HEK293 (cell line): ENCODE measurements around the gene NHERF2.

Source experiments
- BCL11B ChIP-seq: fragments of 450-650 bp; formaldehyde crosslinking; IDR thresholded peaks from 2 replicates; pipeline ENCODE4 v1.5.1; 2016; ENCODE audit warnings: low read depth, missing biosample characterization, missing genetic modification characterization
- FEZF1 ChIP-seq: fragments of 450-650 bp; formaldehyde crosslinking; IDR thresholded peaks from 2 replicates; pipeline ENCODE4 v1.5.1; 2016; ENCODE audit warnings: missing biosample characterization, missing genetic modification characterization
- HIC1 ChIP-seq: fragments of 450-650 bp; formaldehyde crosslinking; IDR thresholded peaks from 2 replicates; pipeline ENCODE4 v1.5.1; 2016; ENCODE audit warnings: missing biosample characterization, missing genetic modification characterization
- PRDM10 ChIP-seq: fragments of 450-650 bp; formaldehyde crosslinking; IDR thresholded peaks from 2 replicates; pipeline ENCODE4 v1.5.1; 2016; ENCODE audit warnings: missing biosample characterization, missing genetic modification characterization
- SCRT1 ChIP-seq: fragments of 450-650 bp; formaldehyde crosslinking; IDR thresholded peaks from 2 replicates; pipeline ENCODE4 v1.5.1; 2016; ENCODE audit warnings: missing biosample characterization, missing genetic modification characterization, borderline replicate concordance
- ZBTB10 ChIP-seq: fragments of 450-650 bp; formaldehyde crosslinking; IDR thresholded peaks from 2 replicates; pipeline ENCODE4 v1.5.1; 2016; ENCODE audit warnings: missing biosample characterization, missing genetic modification characterization
- ZBTB26 ChIP-seq: fragments of 450-650 bp; formaldehyde crosslinking; optimal IDR thresholded peaks from 2 replicates; pipeline ENCODE3; 2016; ENCODE audit warnings: missing biosample characterization, mild to moderate bottlenecking, missing genetic modification characterization
- ZBTB7A ChIP-seq: fragments of 450-650 bp; formaldehyde crosslinking; IDR thresholded peaks from 2 replicates; pipeline ENCODE4 v1.5.1; 2016; ENCODE audit warnings: low read depth, missing biosample characterization, missing genetic modification characterization
- ZFP3 ChIP-seq: fragments of 450-650 bp; formaldehyde crosslinking; IDR thresholded peaks from 2 replicates; pipeline ENCODE4 v1.5.1; 2016; ENCODE audit warnings: low read depth, missing biosample characterization, missing genetic modification characterization
- ZNF157 ChIP-seq: fragments of 450-650 bp; formaldehyde crosslinking; IDR thresholded peaks from 2 replicates; pipeline ENCODE4 v1.5.1; 2016; ENCODE audit warnings: missing biosample characterization, missing genetic modification characterization
- ZNF174 ChIP-seq: fragments of 450-650 bp; formaldehyde crosslinking; IDR thresholded peaks from 2 replicates; pipeline ENCODE4 v1.5.0; 2017; ENCODE audit warnings: missing biosample characterization, mild to moderate bottlenecking, missing genetic modification characterization
- ZNF202 ChIP-seq: fragments of 450-650 bp; formaldehyde crosslinking; IDR thresholded peaks from 2 replicates; pipeline ENCODE4 v1.5.1; 2016; ENCODE audit warnings: missing biosample characterization, missing genetic modification characterization, borderline replicate concordance
- ZNF26 ChIP-seq: fragments of 450-650 bp; formaldehyde crosslinking; IDR thresholded peaks from 2 replicates; pipeline ENCODE4 v1.5.1; 2016; ENCODE audit warnings: missing biosample characterization, missing genetic modification characterization
- ZNF302 ChIP-seq: fragments of 450-650 bp; formaldehyde crosslinking; IDR thresholded peaks from 2 replicates; pipeline ENCODE4 v1.5.1; 2016; ENCODE audit warnings: missing biosample characterization, missing genetic modification characterization, low read depth
- ZNF354C ChIP-seq: fragments of 450-650 bp; formaldehyde crosslinking; IDR thresholded peaks from 2 replicates; pipeline ENCODE4 v1.5.1; 2016; ENCODE audit warnings: missing biosample characterization, missing genetic modification characterization, low read depth, borderline replicate concordance
- ZNF488 ChIP-seq: fragments of 450-650 bp; formaldehyde crosslinking; IDR thresholded peaks from 2 replicates; pipeline ENCODE4 v1.5.1; 2016; ENCODE audit warnings: missing biosample characterization, missing genetic modification characterization
- ZNF501 ChIP-seq: fragments of 450-650 bp; formaldehyde crosslinking; IDR thresholded peaks from 2 replicates; pipeline ENCODE4 v1.5.1; 2016; ENCODE audit warnings: missing biosample characterization, missing genetic modification characterization
- ZNF548 ChIP-seq: fragments of 450-650 bp; formaldehyde crosslinking; IDR thresholded peaks from 2 replicates; pipeline ENCODE4 v1.5.1; 2016; ENCODE audit warnings: missing biosample characterization, missing genetic modification characterization
- ZNF621 ChIP-seq: fragments of 450-650 bp; formaldehyde crosslinking; IDR thresholded peaks from 2 replicates; pipeline ENCODE4 v1.5.1; 2017; ENCODE audit warnings: missing biosample characterization, missing genetic modification characterization
- ZNF629 ChIP-seq: fragments of 450-650 bp; formaldehyde crosslinking; IDR thresholded peaks from 2 replicates; pipeline ENCODE4 v1.5.1; 2017; ENCODE audit warnings: missing biosample characterization, missing genetic modification characterization
- ZNF692 ChIP-seq: fragments of 450-650 bp; formaldehyde crosslinking; IDR thresholded peaks from 2 replicates; pipeline ENCODE4 v1.5.1; 2016; ENCODE audit warnings: missing biosample characterization, missing genetic modification characterization
- ZNF843 ChIP-seq: fragments of 450-650 bp; formaldehyde crosslinking; IDR thresholded peaks from 2 replicates; pipeline ENCODE4 v1.5.1; 2016; ENCODE audit warnings: missing biosample characterization, missing genetic modification characterization
- ZSCAN5A ChIP-seq: fragments of 450-650 bp; formaldehyde crosslinking; IDR thresholded peaks from 2 replicates; pipeline ENCODE4 v1.5.1; 2016; ENCODE audit warnings: missing biosample characterization, missing genetic modification characterization

Gene NHERF2

GRCh38 chr16:2008009-2008526 lies 18.6 kb upstream of the NHERF2 start (continued):
- TF ChIP-seq ZBTB10 (no peak), ZFP3 (tag by site-specific recombination) (no peak), ZNF692 (tag by site-specific recombination) (peak; percentile 66), ZNF843 (tag by site-specific recombination) (no peak), HIC1 (tag by site-specific recombination) (no peak), ZNF548 (no peak), BCL11B (tag by site-specific recombination) (no peak), ZNF354C (tag by site-specific recombination) (no peak), ZNF629 (tag by site-specific recombination) (peak; percentile 71), ZNF488 (tag by site-specific recombination) (no peak), PRDM10 (no peak), ZNF621 (tag by site-specific recombination) (no peak), ZBTB26 (no peak), ZNF202 (tag by site-specific recombination) (no peak), ZNF26 (no peak), ZNF174 (tag by site-specific recombination) (no peak), ZNF501 (no peak), FEZF1 (no peak), SCRT1 (peak; percentile 99), ZSCAN5A (tag by site-specific recombination) (no peak), ZNF157 (tag by site-specific recombination) (no peak), ZNF302 (tag by site-specific recombination) (no peak), ZBTB7A (no peak)
